K562 (cell line): ENCODE results near the gene MRPS6.

Source experiments
- MEF2A ChIP-seq: IDR thresholded peaks from 2 replicates; pipeline ENCODE4 v1.6.1; 2011; ENCODE audit warnings: low read depth, mild to moderate bottlenecking, low read length, moderate library complexity; ENCODE audit not compliant: control insufficient read depth
- POLR2A ChIP-seq: fragments of 450-650 bp; conservative IDR thresholded peaks from 2 replicates; pipeline ENCODE4 v1.6.1; 2016
- TARDBP ChIP-seq: fragments of 450-650 bp; IDR thresholded peaks from 2 replicates; pipeline ENCODE4 v1.6.1; 2016
- TF ChIP-seq, protein P1 (sequence below): fragments of 250-450 bp; sonication (Bioruptor Pico); IDR thresholded peaks from 2 replicates; pipeline ENCODE4 v1.4.0; 2020; ENCODE audit warnings: mild to moderate bottlenecking, moderate library complexity

DNA sequence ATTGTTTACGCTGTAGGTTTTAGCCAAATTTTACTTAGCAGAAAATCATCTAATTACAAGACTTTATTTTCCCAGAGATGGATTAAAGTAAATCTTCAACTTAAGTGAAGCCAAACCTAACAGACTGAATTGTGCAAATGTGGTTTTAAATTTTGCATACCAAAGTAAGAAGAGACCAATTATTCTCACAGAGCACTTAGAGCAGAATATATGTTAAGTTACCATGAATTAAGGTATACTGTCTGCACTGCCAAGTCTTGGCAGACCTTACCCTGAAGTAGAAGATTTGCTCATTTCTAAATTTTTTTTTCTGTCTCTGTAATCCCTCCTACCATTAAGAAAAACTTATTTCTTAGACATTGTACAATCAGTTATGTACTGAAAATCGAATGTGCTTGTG is 24.1 kb downstream of the MRPS6 start:
- TF ChIP-seq, protein P1, sequence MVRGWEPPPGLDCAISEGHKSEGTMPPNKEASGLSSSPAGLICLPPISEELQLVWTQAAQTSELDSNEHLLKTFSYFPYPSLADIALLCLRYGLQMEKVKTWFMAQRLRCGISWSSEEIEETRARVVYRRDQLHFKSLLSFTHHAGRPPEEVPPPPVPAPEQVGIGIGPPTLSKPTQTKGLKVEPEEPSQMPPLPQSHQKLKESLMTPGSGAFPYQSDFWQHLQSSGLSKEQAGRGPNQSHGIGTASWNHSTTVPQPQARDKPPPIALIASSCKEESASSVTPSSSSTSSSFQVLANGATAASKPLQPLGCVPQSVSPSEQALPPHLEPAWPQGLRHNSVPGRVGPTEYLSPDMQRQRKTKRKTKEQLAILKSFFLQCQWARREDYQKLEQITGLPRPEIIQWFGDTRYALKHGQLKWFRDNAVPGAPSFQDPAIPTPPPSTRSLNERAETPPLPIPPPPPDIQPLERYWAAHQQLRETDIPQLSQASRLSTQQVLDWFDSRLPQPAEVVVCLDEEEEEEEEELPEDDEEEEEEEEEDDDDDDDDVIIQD (CRISPR knock-in tag) = no peak
- TF ChIP-seq MEF2A (no peak), TARDBP (no peak), POLR2A (no peak)
